Astrocyte (in vitro differentiated cells and primary cell): Measurements from ENCODE around the gene VDAC1.

Experiments
- EZH2 ChIP-seq: IDR thresholded peaks from 2 replicates; pipeline ENCODE4 v1.6.1; 2012; ENCODE audit warnings: mild to moderate bottlenecking, low read length, inconsistent platforms; ENCODE audit not compliant: insufficient read depth
- TF ChIP-seq, protein P1 (sequence below): IDR thresholded peaks from 2 replicates; pipeline ENCODE4 v1.5.1; 2011; ENCODE audit warnings: low read depth, mild to moderate bottlenecking, inconsistent platforms, low read length, moderate library complexity; ENCODE audit not compliant: insufficient read depth

DNA sequence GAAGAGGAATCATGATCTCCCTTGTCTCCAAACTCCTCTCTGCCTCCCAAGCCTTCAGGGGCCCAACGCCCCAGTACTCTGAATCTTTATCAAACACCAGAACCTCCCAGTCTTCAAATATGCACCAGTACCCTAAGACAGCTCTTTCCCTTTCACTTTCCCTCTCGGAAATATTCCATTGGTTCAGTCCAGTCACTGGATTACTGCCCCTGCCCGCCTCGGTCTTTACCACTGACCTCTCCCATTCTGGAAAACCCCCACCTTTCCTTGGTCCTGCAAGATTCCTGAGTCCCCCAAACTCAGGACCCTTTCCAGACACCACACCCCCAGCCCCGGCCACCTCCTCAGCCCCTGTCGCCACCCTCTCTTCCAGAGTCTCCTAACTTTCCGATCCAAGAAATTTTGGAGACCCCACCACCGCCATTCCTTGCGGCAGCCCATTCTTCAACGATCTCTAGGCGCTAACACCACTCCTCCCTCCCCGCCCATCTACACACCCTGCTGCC lies 37.0 kb downstream of the VDAC1 start:
- TF ChIP-seq, protein P1, sequence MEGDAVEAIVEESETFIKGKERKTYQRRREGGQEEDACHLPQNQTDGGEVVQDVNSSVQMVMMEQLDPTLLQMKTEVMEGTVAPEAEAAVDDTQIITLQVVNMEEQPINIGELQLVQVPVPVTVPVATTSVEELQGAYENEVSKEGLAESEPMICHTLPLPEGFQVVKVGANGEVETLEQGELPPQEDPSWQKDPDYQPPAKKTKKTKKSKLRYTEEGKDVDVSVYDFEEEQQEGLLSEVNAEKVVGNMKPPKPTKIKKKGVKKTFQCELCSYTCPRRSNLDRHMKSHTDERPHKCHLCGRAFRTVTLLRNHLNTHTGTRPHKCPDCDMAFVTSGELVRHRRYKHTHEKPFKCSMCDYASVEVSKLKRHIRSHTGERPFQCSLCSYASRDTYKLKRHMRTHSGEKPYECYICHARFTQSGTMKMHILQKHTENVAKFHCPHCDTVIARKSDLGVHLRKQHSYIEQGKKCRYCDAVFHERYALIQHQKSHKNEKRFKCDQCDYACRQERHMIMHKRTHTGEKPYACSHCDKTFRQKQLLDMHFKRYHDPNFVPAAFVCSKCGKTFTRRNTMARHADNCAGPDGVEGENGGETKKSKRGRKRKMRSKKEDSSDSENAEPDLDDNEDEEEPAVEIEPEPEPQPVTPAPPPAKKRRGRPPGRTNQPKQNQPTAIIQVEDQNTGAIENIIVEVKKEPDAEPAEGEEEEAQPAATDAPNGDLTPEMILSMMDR: no peak
- no peak for TF ChIP-seq EZH2
